Right atrium auricular region (tissue), 2 donors: Measurements from ENCODE around the gene ZFAND5. TPM values are rescaled to one million over a fixed set of nuclear protein-coding genes. Genes with fewer than 3 reads are reported as not detected.

ENCODE experiments used
- DNase-seq: peaks from one replicate; pipeline ENCODE4 v3.0.0-alpha.2; 2019; ENCODE audit warnings: low spot score
- H3K27ac ChIP-seq, 2 donors: fragments of 200-600 bp; sonication (generic); 1 replicate in 1 of 2; 2 replicates in 1 of 2; pipeline ENCODE4 v1.5.1; 2016 to 2019
- H3K27me3 ChIP-seq, 2 donors: fragments of 200-600 bp; sonication (generic); one replicate each; pipeline versions ENCODE4 v1.5.1 to v1.6.0; 2017 to 2019
- H3K36me3 ChIP-seq: fragments of 200-600 bp; sonication (generic); one replicate; pipeline ENCODE4 v1.5.1; 2016
- H3K4me1 ChIP-seq, 2 donors: fragments of 200-600 bp; sonication (generic); one replicate each; pipeline versions ENCODE4 v1.5.1 to v1.6.0; 2017 to 2019
- H3K4me3 ChIP-seq, 2 donors: fragments of 200-600 bp; sonication (generic); 1 replicate in 1 of 2; 2 replicates in 1 of 2; pipeline ENCODE4 v1.5.1; 2017 to 2019; ENCODE audit warnings: mild to moderate bottlenecking in 1 of 2, moderate library complexity in 1 of 2
- H3K9me3 ChIP-seq, 2 donors: fragments of 200-600 bp; sonication (generic); one replicate each; pipeline ENCODE4 v1.5.1; 2019
- total RNA-seq, 2 donors: library from RNA; depleted of rRNA; stranded (reverse); fragments of >200 nt; gene quantifications; one replicate each; pipeline ENCODE4 v1.1.0, GENCODE V29; 2016
- TF ChIP-seq, protein P1 (sequence below), 2 donors: fragments of 200-600 bp; sonication (generic); IDR thresholded peaks; one replicate each; pipeline ENCODE4 v1.5.1; 2019; ENCODE audit warnings: antibody characterized with exemption in 2 of 2

Gene ZFAND5
- total RNA-seq, 2 donors from 2014 or later, result 113 to 134 TPM

DNA sequence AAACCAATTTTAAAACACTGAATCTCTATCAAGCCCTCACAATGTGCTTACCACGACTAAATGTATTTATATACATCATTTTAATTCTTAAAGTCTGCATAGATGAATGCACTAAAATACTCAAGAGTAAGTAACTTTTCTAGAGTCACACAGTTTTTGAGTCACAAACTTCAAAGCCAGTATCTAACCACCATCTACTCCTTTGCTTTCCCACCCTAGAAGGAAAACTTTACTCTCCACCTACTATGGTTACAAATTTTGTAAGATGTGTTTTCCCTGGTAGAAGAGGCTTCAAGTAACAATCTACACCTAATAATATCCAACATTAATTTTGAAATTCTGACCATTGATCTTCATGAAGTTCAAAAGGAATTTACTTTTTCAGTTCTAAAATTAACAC, 18.7 kb downstream of the ZFAND5 start:
- Histone ChIP-seq H3K4me3 (no peak overlapping the region), H3K36me3 (no peaks in the 10 kb centered on the region), H3K27ac (no peak overlapping the region), H3K9me3 (no peaks in the 10 kb centered on the region), H3K27me3 (no peaks in the 10 kb centered on the region), H3K4me1 (no peaks in the 10 kb centered on the region)
- TF ChIP-seq, protein P1, sequence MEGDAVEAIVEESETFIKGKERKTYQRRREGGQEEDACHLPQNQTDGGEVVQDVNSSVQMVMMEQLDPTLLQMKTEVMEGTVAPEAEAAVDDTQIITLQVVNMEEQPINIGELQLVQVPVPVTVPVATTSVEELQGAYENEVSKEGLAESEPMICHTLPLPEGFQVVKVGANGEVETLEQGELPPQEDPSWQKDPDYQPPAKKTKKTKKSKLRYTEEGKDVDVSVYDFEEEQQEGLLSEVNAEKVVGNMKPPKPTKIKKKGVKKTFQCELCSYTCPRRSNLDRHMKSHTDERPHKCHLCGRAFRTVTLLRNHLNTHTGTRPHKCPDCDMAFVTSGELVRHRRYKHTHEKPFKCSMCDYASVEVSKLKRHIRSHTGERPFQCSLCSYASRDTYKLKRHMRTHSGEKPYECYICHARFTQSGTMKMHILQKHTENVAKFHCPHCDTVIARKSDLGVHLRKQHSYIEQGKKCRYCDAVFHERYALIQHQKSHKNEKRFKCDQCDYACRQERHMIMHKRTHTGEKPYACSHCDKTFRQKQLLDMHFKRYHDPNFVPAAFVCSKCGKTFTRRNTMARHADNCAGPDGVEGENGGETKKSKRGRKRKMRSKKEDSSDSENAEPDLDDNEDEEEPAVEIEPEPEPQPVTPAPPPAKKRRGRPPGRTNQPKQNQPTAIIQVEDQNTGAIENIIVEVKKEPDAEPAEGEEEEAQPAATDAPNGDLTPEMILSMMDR (IDR thresholded peaks at IDR 0.05), result no peak
- DNase-seq, result no peak

DNA sequence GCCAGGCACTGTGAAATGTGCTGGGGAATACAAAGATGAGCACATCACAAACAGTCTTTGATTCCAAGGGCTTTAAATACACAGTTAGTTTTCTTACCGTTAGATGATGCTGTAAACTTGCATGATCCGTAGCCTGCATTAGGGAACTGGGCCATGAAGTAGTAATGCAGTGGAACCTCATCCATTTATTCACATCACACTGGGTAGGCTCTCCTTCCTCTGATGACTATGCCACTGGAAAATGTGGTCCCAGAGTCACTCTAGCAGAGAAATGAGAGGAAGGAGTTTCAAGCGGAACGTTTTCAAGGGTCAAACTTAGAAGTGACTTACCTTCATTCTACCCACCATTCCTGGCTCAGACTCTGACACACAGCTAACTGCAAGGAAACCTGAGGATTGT, 26.4 kb downstream of the ZFAND5 start:
- DNase-seq, result no peak
- TF ChIP-seq, protein P1 (IDR thresholded peaks at IDR 0.05), result no peak
- Histone ChIP-seq H3K27me3 (no peaks in the 10 kb centered on the region), H3K4me3 (no peak overlapping the region), H3K4me1 (no peaks in the 10 kb centered on the region), H3K36me3 (no peaks in the 10 kb centered on the region), H3K27ac (no peak overlapping the region), H3K9me3 (no peaks in the 10 kb centered on the region)

DNA sequence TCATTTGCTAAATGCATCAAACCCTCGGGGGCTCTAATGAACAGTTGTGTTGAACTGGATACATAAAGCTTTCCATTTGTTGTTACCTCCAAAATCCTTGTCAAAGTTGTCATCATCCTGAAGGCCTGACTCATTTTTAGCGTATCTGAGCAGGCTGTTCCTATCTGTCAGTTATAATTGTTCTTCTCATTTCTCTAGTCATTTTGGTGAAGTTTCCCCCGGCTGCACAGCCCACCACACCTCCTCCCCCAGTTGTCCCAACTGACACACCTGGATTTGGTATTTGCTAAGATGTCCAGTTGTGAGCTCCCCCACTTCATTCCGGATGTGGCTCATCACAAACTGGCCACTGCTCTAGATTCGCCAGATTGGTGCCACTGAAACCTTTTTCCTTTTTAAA, 27.7 kb downstream of the ZFAND5 start:
- TF ChIP-seq, protein P1 (IDR thresholded peaks at IDR 0.05), result no peak
- Histone ChIP-seq H3K36me3 (no peaks in the 10 kb centered on the region), H3K9me3 (no peaks in the 10 kb centered on the region), H3K4me1 (no peaks in the 10 kb centered on the region), H3K27ac (no peak overlapping the region), H3K27me3 (no peaks in the 10 kb centered on the region), H3K4me3 (no peak overlapping the region)
- DNase-seq, result no peak

DNA sequence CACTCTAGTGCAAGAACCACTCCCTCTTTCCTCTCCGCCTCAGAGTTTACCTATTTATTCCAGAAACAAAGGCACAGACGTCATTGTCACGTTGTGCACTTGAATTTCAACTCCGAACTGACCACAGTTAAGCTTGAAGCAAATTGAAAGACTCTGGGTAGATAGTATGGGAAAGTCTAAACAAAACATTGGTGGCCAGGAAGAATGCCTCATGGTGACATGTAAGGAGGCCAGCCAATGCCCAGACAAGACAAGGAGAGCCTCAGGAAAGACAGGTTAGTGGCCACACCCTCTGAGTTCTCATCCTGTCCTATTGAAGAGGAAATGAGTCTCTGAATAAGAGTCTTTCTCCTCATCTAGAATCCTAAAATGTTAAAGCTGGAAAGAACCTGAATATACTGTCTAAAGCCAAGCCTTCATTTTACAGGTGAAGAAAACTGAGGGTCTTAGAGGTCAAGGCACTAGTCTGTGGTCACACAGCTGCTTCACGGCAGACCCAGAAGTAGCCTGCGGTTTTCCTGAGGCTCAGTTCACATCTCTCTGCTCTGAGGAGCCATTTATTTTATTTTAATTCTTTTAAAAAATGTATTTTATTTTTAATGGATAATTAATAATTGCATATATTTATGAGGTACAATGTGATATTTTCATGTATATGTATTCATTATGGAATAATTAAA, 30.2 kb downstream of the ZFAND5 start:
- Histone ChIP-seq H3K27me3 (no peaks in the 10 kb centered on the region), H3K4me1 (no peaks in the 10 kb centered on the region), H3K9me3 (no peaks in the 10 kb centered on the region), H3K27ac (no peak overlapping the region), H3K4me3 (no peak overlapping the region), H3K36me3 (no peaks in the 10 kb centered on the region)
- TF ChIP-seq, protein P1 (IDR thresholded peaks at IDR 0.05), result no peak
- DNase-seq, result no peak

DNA sequence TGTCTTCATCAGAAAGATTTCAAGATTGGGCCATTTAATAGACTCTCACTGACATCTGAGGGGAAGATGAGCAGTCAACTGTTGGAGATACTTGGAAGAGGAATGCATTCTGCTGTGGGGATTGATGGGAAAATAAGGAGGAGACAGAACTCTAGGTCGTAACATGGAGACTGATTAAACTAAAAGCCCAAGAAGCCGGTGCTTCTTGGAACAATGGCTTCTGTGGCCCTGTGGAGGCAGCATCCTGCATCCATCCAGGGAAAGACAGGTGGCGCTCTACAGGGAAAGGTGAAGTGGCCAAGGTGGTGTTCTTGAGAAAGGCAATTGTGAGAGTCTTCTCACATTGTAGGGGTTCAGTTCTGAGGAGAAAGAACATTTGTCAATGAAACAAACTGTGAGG, 31.3 kb downstream of the ZFAND5 start:
- Histone ChIP-seq H3K27ac (no peak overlapping the region), H3K9me3 (no peaks in the 10 kb centered on the region), H3K4me1 (no peaks in the 10 kb centered on the region), H3K4me3 (no peak overlapping the region), H3K27me3 (no peaks in the 10 kb centered on the region), H3K36me3 (no peaks in the 10 kb centered on the region)
- TF ChIP-seq, protein P1 (IDR thresholded peaks at IDR 0.05), result no peak
- no peak for DNase-seq

DNA sequence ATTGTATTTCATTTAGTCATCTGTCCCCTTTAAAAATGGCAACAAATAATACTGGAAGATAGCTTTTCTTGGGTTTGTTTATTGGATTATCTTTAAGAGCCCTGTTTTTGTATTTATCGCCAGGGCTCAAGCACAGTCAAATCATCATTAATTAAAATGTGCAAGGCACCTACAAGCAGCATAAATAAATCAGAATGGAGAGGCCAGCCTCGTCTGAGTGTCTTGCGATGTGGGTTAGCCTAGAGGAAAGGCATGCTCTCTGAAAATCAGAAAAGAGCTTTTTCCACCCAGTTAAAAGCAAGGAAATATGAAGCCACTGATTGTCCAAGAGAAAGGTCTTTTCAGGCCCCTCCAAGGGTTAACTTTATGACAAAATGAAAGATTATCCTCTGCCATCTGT, 31.8 kb downstream of the ZFAND5 start:
- TF ChIP-seq, protein P1 (IDR thresholded peaks at IDR 0.05), result no peak
- Histone ChIP-seq H3K9me3 (no peaks in the 10 kb centered on the region), H3K27me3 (no peaks in the 10 kb centered on the region), H3K4me1 (no peaks in the 10 kb centered on the region), H3K27ac (no peak overlapping the region), H3K4me3 (no peak overlapping the region), H3K36me3 (no peaks in the 10 kb centered on the region)
- DNase-seq, result no peak
